ENCODE results near the gene TRAFD1.
A peak's percentile ranks its signal among the peaks of the same experiment; 100 is the strongest.

The TRAFD1 gene

GRCh38 chr12:112124918-112125249 is 476 bp upstream of the TRAFD1 start:
- peaks cover 6% of the 10 kb centered on the region; the same call in 1 of the 2 replicates for H3F3A ChIP-seq (ENCODE audit: insufficient read depth)
- H3K36me3 ChIP-seq (ENCODE audit: low read length), result no peaks in the 10 kb centered on the region
- H3K4me3 ChIP-seq (ENCODE audit: insufficient read depth, low read length, poor library complexity, severe bottlenecking), result peak overlapping the region; percentile 37
- H2AFZ ChIP-seq (ENCODE audit: low read depth, low read length, severe bottlenecking), result peak overlapping the region; percentile 92
- peak overlapping the region; percentile 34; the same call in 1 of the 2 replicates for H3K9ac ChIP-seq (ENCODE audit: low read length)
- H3K9me2 ChIP-seq (replicated peaks; ENCODE audit: insufficient read depth, low read length), result no peaks in the 10 kb centered on the region
- peaks cover 17% of the 10 kb centered on the region for H3K79me2 ChIP-seq (ENCODE audit: insufficient read depth, low read length)
- no peaks in the 10 kb centered on the region for H3K27me3 ChIP-seq (ENCODE audit: low read length)
- TF ChIP-seq EZH2phosphoT487 (conservative IDR thresholded peaks at IDR 0.05; ENCODE audit: low read length) (no peak), CTCF (IDR thresholded peaks at IDR 0.05; ENCODE audit: insufficient read depth, low read length, poor library complexity, severe bottlenecking) (no peak)
- H3K4me2 ChIP-seq (ENCODE audit: low read depth, low read length, poor library complexity, severe bottlenecking), result peak overlapping the region; percentile 94
- peak overlapping the region; percentile 59 for H3K27ac ChIP-seq (ENCODE audit: low read depth, low read length)
- H4K20me1 ChIP-seq (ENCODE audit: low read depth, low read length), result no peaks in the 10 kb centered on the region; the same call in 1 of the 2 replicates
- no peaks in the 10 kb centered on the region for H3K9me3 ChIP-seq (ENCODE audit: insufficient read depth, low read length)

GRCh38 chr12:112126000-112126438 is 659 bp downstream of the TRAFD1 start:
- H2AFZ ChIP-seq (ENCODE audit: low read depth, low read length, severe bottlenecking), result peak overlapping the region; percentile 66
- H4K20me1 ChIP-seq (ENCODE audit: low read depth, low read length), result no peaks in the 10 kb centered on the region; the same call in 1 of the 2 replicates
- no peak for TF ChIP-seq CTCF (IDR thresholded peaks at IDR 0.05; ENCODE audit: insufficient read depth, low read length, poor library complexity, severe bottlenecking)
- TF ChIP-seq EZH2phosphoT487 (conservative IDR thresholded peaks at IDR 0.05; ENCODE audit: low read length), result no peak
- H3K27me3 ChIP-seq (ENCODE audit: low read length), result no peaks in the 10 kb centered on the region
- H3K4me3 ChIP-seq (ENCODE audit: insufficient read depth, low read length, poor library complexity, severe bottlenecking), result peak overlapping the region; percentile 92
- no peaks in the 10 kb centered on the region for H3K36me3 ChIP-seq (ENCODE audit: low read length)
- peak overlapping the region; percentile 65 for H3K4me2 ChIP-seq (ENCODE audit: low read depth, low read length, poor library complexity, severe bottlenecking)
- H3K27ac ChIP-seq (ENCODE audit: low read depth, low read length), result no peak overlapping the region
- H3F3A ChIP-seq (ENCODE audit: insufficient read depth), result peaks cover 15% of the 10 kb centered on the region; the same call in 1 of the 2 replicates
- H3K79me2 ChIP-seq (ENCODE audit: insufficient read depth, low read length), result peaks cover 17% of the 10 kb centered on the region
- no peaks in the 10 kb centered on the region for H3K9me3 ChIP-seq (ENCODE audit: insufficient read depth, low read length)
- H3K9me2 ChIP-seq (replicated peaks; ENCODE audit: insufficient read depth, low read length), result no peaks in the 10 kb centered on the region
- H3K9ac ChIP-seq (ENCODE audit: low read length), result peak overlapping the region; percentile 85

- TF ChIP-seq EZH2phosphoT487 (conservative IDR thresholded peaks at IDR 0.05; ENCODE audit: low read length), result no peak
- TF ChIP-seq CTCF (IDR thresholded peaks at IDR 0.05; ENCODE audit: insufficient read depth, low read length, poor library complexity, severe bottlenecking), result no peak
- Histone ChIP-seq H3K36me3 (ENCODE audit: low read length) (peaks cover 1% of the 10 kb centered on the region; the same call in 1 of the 2 replicates), H3K27me3 (ENCODE audit: low read length) (no peaks in the 10 kb centered on the region), H3K27ac (ENCODE audit: low read depth, low read length) (no peak overlapping the region), H3K4me2 (ENCODE audit: low read depth, low read length, poor library complexity, severe bottlenecking) (peak overlapping the region; percentile 65), H3K9me2 (replicated peaks; ENCODE audit: insufficient read depth, low read length) (no peaks in the 10 kb centered on the region), H3K9ac (ENCODE audit: low read length) (no peak overlapping the region), H3K4me3 (ENCODE audit: insufficient read depth, low read length, poor library complexity, severe bottlenecking) (no peak overlapping the region), H3F3A (ENCODE audit: insufficient read depth) (peaks cover 18% of the 10 kb centered on the region; the same call in 1 of the 2 replicates), H3K9me3 (ENCODE audit: insufficient read depth, low read length) (no peaks in the 10 kb centered on the region), H4K20me1 (ENCODE audit: low read depth, low read length) (no peaks in the 10 kb centered on the region; the same call in 1 of the 2 replicates), H3K79me2 (ENCODE audit: insufficient read depth, low read length) (peaks cover 17% of the 10 kb centered on the region), H2AFZ (ENCODE audit: low read depth, low read length, severe bottlenecking) (no peak overlapping the region)
These were observed 1.6 kb downstream of the TRAFD1 start for GRCh38 chr12:112126911-112127310.

Data from SU-DHL-6 (cell line).